HUES64 (cell line): ENCODE results near the gene CCDC34.

ENCODE experiments used
- H3K27ac ChIP-seq: 2 replicates; pipeline ENCODE4 v1.7.0; 2013; ENCODE audit warnings: low read depth, low read length, inconsistent platforms
- H3K27me3 ChIP-seq: 2 replicates; pipeline ENCODE4 v1.6.1; 2013; ENCODE audit warnings: mild to moderate bottlenecking, low read length; ENCODE audit not compliant: insufficient read depth
- H3K36me3 ChIP-seq: 2 replicates; pipeline ENCODE4 v1.6.1; 2013; ENCODE audit warnings: mild to moderate bottlenecking, low read length; ENCODE audit not compliant: insufficient read depth
- H3K4me1 ChIP-seq: 2 replicates; pipeline ENCODE4 v1.6.1; 2013; ENCODE audit warnings: mild to moderate bottlenecking, low read length, moderate library complexity; ENCODE audit not compliant: insufficient read depth
- H3K4me3 ChIP-seq: 2 replicates; pipeline ENCODE4 v1.5.1; 2013; ENCODE audit warnings: mild to moderate bottlenecking, low read length, moderate library complexity
- H3K9ac ChIP-seq: 2 replicates; pipeline ENCODE4 v1.6.1; 2013; ENCODE audit warnings: mild to moderate bottlenecking, low read depth, low read length
- H3K9me3 ChIP-seq: 2 replicates; pipeline ENCODE4 v1.6.1; 2013; ENCODE audit warnings: low read depth, low read length; ENCODE audit not compliant: insufficient read depth
- whole genome bisulfite sequencing: fragments of 150-250, 120-280 bp; methylation state at CpG from one replicate; pipeline ENCODE4 v1.1.7; 2013; ENCODE audit warnings: missing lambda C conversion rate; 5-methylcytosine and 5-hydroxymethylcytosine counted together

Gene CCDC34

DNA sequence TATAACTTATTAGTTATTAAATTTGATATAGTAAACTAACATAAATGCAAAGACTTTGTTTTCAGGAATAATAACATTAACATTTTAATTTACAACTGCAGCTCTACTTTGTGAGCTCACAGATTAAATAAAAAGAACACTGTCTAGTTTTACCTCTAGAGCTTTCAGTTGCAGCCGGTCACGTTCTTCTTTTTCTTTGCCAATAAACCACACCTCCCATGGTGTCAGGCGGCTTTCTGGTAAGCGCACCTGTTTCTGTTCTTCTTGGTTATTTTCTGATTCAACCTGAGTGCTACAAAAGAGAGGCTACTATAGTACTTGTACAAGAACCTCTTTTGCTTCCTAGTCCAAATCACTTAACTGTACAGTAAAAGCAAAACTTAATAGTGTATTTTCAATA, 5.8 kb downstream of the CCDC34 start:
- Histone ChIP-seq H3K36me3 (peaks cover 3% of the 10 kb centered on the region; the same call in 1 of the 2 replicates), H3K4me1 (peaks cover 41% of the 10 kb centered on the region), H3K4me3 (no peak overlapping the region), H3K27ac (no peak overlapping the region), H3K9ac (no peak overlapping the region), H3K9me3 (no peaks in the 10 kb centered on the region), H3K27me3 (no peaks in the 10 kb centered on the region)
- 95% methylated on average over 4 of the region's 4 CpGs for WGBS

DNA sequence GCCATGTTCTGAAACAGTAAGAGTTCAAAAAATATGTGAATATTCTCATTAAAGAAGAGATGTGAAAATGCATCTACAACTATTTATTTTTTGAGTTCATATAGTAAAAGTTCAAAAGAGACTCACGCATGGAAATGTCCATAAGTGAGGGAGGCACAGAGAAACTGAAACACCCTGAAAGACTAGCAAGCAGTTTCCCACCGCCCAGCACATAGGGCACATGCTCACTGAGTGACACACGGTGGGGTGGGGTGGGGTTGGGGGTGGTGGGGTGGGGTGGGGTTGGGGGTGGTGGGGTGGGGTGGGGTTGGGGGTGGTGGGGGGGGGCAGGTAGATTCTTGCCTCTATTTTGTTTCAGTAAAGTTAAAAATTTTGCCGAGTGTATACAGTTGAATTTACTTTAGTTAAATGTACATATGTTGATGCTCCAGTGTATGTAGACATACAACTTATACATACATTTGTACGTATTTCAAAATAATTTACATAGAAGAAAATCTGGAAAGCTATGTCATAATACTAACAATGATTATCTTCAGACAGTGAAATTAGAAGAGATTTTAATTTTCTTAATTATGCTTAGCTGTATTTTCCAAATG, 6.3 kb downstream of the CCDC34 start:
- WGBS, result 100% methylated on average over 1 of the region's 5 CpGs
- Histone ChIP-seq H3K9ac (no peak overlapping the region), H3K27ac (no peak overlapping the region), H3K9me3 (no peaks in the 10 kb centered on the region), H3K4me3 (no peak overlapping the region), H3K36me3 (peaks cover 3% of the 10 kb centered on the region; the same call in 1 of the 2 replicates), H3K4me1 (peaks cover 38% of the 10 kb centered on the region), H3K27me3 (no peaks in the 10 kb centered on the region)

DNA sequence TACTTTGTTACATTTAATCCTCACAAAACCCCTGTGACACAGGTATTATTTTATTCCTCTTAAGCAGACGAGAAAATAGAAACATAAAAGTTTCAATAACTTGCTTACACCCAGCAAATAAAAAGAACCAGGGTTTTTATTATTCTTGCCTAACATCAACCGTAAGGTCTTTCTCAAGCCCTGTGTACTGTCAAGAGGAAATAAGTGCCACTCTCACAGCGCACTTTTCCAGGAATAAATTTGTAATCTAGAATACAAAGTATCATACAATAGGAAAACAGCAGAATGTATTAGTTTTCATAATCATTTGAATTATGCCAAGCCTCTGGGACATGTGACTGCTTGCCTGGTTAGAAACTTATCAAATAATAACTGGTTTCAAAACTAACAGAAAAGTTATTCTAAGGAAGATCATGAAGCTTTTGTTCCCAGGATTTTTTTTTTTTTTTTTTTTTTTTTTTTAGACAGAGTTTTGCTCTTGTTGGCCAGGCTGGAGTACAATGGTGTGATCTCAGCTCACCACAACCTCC, 7.4 kb downstream of the CCDC34 start:
- no peaks in the 10 kb centered on the region for H3K9me3 ChIP-seq
- H3K36me3 ChIP-seq, result peaks cover 3% of the 10 kb centered on the region; the same call in 1 of the 2 replicates
- H3K4me3 ChIP-seq, result no peak overlapping the region
- H3K4me1 ChIP-seq, result peaks cover 45% of the 10 kb centered on the region
- no peak overlapping the region for H3K27ac ChIP-seq
- 99% methylated on average over 2 of the region's 3 CpGs for WGBS
- no peak overlapping the region for H3K9ac ChIP-seq
- no peaks in the 10 kb centered on the region for H3K27me3 ChIP-seq

DNA sequence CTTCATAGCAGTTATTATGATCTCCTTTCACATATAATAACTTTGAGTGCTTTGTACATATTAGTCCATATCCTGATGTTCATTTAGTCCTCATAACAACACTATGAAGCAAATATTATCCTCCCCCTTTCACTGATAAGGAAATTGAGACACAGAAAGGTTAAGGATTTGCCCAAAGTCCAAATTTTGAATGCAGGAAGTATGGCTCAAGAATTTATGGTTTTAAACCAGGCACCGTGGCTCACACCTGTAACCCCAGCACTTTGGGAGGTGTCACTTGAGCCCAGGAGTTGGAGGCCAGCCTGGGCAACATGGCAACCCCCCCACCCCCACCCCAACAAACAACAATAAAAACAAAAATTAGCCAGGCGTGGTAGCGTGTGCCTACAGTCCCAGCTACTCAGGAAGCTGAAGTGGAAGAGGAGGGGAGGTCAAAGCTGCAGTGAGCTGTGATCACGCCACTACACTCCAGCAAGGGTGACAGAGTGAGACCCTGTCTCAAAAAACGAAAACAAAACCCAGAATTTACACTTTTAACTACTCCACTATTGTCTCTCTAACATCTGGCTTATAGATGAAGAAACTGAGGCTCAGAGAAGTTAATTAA, 8.6 kb downstream of the CCDC34 start:
- H3K9ac ChIP-seq, result no peak overlapping the region
- no peak overlapping the region; the same call in 1 of the 2 replicates for H3K27ac ChIP-seq
- 84% methylated on average over 5 of the region's 5 CpGs for WGBS
- H3K36me3 ChIP-seq, result peaks cover 3% of the 10 kb centered on the region; the same call in 1 of the 2 replicates
- no peak overlapping the region for H3K4me3 ChIP-seq
- H3K4me1 ChIP-seq, result peaks cover 53% of the 10 kb centered on the region
- H3K9me3 ChIP-seq, result no peaks in the 10 kb centered on the region
- H3K27me3 ChIP-seq, result no peaks in the 10 kb centered on the region

DNA sequence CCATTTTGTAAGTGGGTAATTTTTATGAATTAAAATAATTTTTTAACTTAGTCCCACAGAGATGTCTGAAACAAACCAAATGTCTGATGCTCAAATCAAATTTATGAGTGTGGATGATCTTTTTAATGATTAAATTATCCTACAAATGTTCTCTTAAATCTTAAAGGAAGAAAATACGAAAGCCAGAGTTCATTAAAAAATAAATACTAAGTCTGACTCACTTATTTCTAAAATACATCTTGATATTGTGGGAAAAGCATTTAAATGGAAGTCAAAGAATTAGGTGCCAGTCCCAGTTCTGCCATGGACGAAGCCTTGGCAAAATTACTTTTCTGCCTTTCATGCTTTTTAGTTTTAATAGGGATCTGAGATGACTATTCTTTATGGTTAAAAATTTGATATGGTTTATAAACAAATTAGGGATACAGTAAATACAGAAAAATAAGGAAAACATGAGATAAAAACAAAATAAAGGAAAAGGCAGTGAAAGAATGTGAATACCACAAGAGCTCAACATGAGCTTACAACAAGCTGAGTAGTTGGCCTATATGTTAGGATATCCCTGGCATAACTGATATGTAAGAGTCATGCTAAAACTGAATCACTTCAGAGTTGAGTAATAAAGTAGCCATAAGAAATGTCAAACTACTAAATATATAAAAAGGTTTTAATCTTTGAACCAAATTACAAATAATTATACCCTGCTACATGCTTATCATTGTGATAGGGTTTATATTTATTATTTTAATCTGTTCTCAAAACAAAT, 9.2 kb downstream of the CCDC34 start:
- H3K27ac ChIP-seq, result no peak overlapping the region

DNA sequence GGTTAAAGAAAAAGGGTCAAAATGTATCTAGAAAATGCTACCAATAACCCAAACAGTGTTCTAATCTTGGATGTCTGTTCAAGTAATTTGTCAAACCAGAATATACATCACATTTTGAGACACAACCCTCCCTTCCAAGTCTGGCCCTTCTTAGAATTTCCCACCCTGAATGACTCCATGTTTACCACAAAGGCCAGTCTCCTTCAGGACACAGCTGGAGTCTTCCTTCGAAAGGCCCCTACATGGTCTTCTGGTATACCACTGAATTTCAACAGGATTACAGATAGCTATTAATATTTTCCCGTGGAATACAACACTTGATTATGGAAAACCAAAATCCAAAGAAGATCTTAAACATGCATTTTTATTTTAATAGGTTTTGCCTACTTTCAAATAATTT, 10.2 kb downstream of the CCDC34 start:
- WGBS, result 82% methylated on average over 2 of the region's 2 CpGs
- Histone ChIP-seq H3K4me3 (no peak overlapping the region), H3K9ac (no peak overlapping the region), H3K27me3 (no peaks in the 10 kb centered on the region), H3K27ac (no peak overlapping the region), H3K36me3 (peaks cover 3% of the 10 kb centered on the region; the same call in 1 of the 2 replicates), H3K9me3 (no peaks in the 10 kb centered on the region), H3K4me1 (peaks cover 65% of the 10 kb centered on the region)

More for the DNA sequence above, 9.2 kb downstream of the CCDC34 start:
- Histone ChIP-seq H3K9me3 (no peaks in the 10 kb centered on the region), H3K27me3 (no peaks in the 10 kb centered on the region), H3K9ac (no peak overlapping the region), H3K4me1 (peaks cover 55% of the 10 kb centered on the region), H3K36me3 (peaks cover 3% of the 10 kb centered on the region; the same call in 1 of the 2 replicates), H3K4me3 (no peak overlapping the region)
- WGBS, result 100% methylated on average over 1 of the region's 2 CpGs

DNA sequence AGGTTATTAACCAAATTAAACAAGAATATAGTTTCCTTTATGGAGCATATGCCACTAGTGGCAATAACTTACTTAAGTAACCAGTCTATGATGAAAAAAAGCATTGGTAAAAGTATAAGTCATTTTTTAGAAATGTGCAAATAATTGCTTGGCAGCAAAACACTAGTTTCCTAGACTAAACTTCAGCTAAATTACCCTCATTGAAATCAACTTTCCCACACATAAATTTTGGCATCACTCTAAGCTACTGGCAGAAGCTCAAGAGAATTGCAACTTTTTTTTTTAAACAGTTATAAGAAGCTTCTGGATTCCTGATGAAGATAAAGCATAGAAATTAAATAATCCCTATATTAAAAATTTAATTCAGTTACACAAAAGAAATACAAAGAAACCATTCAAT, 12.5 kb downstream of the CCDC34 start:
- H3K9ac ChIP-seq, result no peak overlapping the region
- H3K27ac ChIP-seq, result peak overlapping the region; percentile 21; the same call in 1 of the 2 replicates
- peaks cover 82% of the 10 kb centered on the region for H3K4me1 ChIP-seq
- H3K36me3 ChIP-seq, result no peaks in the 10 kb centered on the region
- H3K4me3 ChIP-seq, result no peak overlapping the region
- no peaks in the 10 kb centered on the region for H3K9me3 ChIP-seq
- H3K27me3 ChIP-seq, result no peaks in the 10 kb centered on the region

DNA sequence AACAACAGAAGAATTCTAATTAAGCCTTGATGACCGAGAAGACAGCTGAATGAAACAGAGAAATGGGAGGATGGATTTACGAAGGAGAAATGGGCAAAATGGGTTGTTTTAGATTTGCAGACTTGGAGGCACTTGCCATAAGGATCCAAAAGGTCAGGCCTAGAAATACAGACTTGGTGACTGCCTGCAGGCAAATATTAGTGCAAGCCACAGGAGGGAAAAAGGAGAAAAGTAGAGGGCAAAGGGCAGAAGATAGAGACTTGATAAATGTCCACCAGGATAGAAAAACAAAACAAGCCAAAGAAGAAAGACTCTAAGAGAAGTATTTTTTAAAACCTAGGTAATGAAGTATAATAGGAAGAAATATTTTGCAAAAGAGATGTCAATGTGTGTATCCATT, 13.1 kb downstream of the CCDC34 start:
- H3K4me3 ChIP-seq, result no peak overlapping the region
- no peak overlapping the region for H3K9ac ChIP-seq
- H3K27ac ChIP-seq, result peak overlapping the region; percentile 91; the same call in 1 of the 2 replicates
- 73% methylated on average over 2 of the region's 2 CpGs for WGBS
- no peaks in the 10 kb centered on the region for H3K36me3 ChIP-seq
- H3K27me3 ChIP-seq, result no peaks in the 10 kb centered on the region
- H3K9me3 ChIP-seq, result no peaks in the 10 kb centered on the region
- H3K4me1 ChIP-seq, result peaks cover 76% of the 10 kb centered on the region

DNA sequence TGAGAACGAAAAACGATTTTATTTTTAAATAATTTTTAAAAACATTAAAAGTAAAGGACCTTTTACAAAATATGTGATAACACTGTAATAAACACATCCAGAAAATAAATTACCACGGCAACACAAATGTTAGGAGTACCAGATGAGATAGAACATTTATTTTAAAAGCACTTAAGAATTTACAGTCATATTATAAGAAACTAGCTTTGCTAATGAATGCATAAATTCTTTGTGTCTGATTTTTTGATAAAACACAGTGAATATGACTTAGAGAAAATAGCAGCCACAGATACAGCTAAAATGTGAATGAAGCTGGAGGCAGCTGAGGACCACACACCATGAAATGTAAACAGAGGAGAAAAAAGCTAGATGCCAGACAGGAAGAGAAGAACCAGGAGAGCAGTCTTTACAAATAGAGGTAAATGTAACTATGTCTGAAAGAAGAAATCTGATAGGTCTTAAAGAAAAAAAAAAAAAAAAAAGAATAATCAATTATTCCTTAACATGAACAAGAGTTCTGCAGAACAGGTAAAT, 14.6 kb downstream of the CCDC34 start:
- peak overlapping the region; percentile 91; the same call in 1 of the 2 replicates for H3K27ac ChIP-seq
- H3K4me3 ChIP-seq, result 0 out of 2 replicates have a peak overlapping the region, but pooled peaks have one; percentile 4
- H3K36me3 ChIP-seq, result no peaks in the 10 kb centered on the region
- H3K4me1 ChIP-seq, result peaks cover 63% of the 10 kb centered on the region
- H3K9ac ChIP-seq, result no peak overlapping the region
- H3K27me3 ChIP-seq, result no peaks in the 10 kb centered on the region
- no peaks in the 10 kb centered on the region for H3K9me3 ChIP-seq
- no CpG with 5 or more reads among the region's 3 CpGs for WGBS

DNA sequence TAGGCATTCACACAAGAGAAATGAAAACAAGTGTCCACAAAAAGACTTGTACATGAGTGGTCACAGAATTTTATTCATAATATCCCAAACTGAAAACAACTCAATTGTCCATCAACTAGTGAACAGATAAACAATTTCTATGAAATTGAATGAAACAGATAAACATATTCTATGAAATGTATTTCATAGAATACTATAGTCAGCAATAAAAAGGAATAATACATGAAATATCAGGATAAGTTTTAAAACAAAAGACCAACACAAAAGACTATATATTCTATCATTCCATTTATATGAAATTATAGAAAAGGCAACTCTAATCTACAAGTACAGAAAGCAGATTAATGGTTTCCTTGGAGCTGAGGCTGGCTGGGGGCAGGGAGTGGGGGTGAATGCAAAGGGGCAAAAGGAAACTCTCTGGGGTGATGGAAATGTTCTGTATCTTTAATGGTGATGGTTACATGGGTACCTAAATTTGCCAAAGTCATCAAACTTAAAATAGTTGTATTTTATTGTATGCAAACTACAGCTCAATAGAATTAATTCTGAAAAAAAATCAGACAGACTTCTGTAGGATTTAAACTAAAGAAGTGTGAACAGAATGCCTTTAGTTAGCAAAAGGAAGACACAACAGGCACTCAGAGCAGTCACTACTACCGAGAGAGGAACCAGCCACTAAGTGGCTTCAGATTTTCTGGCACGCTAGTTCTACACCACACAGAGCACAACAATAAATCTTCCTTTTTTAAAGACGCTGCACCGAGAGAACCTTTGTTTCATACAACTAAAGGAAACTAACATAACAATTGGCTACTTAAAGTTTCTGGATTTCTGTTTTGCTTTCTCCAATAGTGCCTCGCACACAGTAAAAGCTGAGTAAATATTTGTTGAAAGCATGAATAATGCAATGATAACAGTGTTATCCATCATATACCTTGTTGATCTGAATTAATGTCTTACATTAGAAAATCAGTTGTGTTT, 15.4 kb downstream of the CCDC34 start:
- WGBS, result 3% methylated on average over 5 of the region's 5 CpGs
- Histone ChIP-seq H3K27me3 (no peaks in the 10 kb centered on the region), H3K9ac (peak overlapping the region; percentile 35), H3K27ac (peak overlapping the region; percentile 91; the same call in 1 of the 2 replicates), H3K36me3 (no peaks in the 10 kb centered on the region), H3K4me1 (peaks cover 55% of the 10 kb centered on the region), H3K9me3 (no peaks in the 10 kb centered on the region), H3K4me3 (peak overlapping the region; percentile 29)
